ENCODE results near the gene BANF2. TPM values are rescaled to one million over a fixed set of nuclear protein-coding genes. Genes with fewer than 3 reads are reported as not detected.

Gene BANF2
- total and polyA plus RNA-seq, 2 of the 8 experiments (the other 6 are each of a cell fraction or from before 2014, with no cell fraction given), result not detected

GRCh38 chr20:17698384-17698783 is 1.4 kb upstream of the BANF2 start:
- Histone ChIP-seq H4K8ac (ENCODE audit: extremely low read depth, insufficient read depth, low read length) (no peak overlapping the region), H2BK20ac (ENCODE audit: low read length) (no peak overlapping the region), H3K79me2 (ENCODE audit: control insufficient read depth in 1 of 2, insufficient read depth in 2 of 2, low read length in 2 of 2) (no peaks in the 10 kb centered on the region), H3K27ac (ENCODE audit: low read depth, low read length) (no peak overlapping the region), H3K9ac (replicated peaks in 1 of 4; ENCODE audit: extremely low read depth in 1 of 4, low read depth in 3 of 4, low read length in 3 of 4) (no peak overlapping the region), H3K18ac (ENCODE audit: extremely low read depth, low read length) (no peak overlapping the region), H3K79me1 (ENCODE audit: low read depth, low read length) (no peaks in the 10 kb centered on the region), H4K91ac (replicated peaks; ENCODE audit: insufficient read length, low read length) (no peak overlapping the region), H3K14ac (ENCODE audit: insufficient read length) (no peak overlapping the region), H2BK5ac (ENCODE audit: low read depth, low read length) (no peak overlapping the region), H3K9me3 (ENCODE audit: insufficient read depth in 2 of 2, low read depth in 1 of 2, low read length in 1 of 2) (no peaks in the 10 kb centered on the region), H2AK5ac (ENCODE audit: low read depth, low read length) (no peak overlapping the region), H2BK15ac (ENCODE audit: low read length) (no peak overlapping the region), H3K23me2 (ENCODE audit: low read depth, low read length) (no peaks in the 10 kb centered on the region), H3K4me3 (ENCODE audit: extremely low read depth in 1 of 4, insufficient read depth in 2 of 4, low read depth in 3 of 4, low read length in 4 of 4) (no peak overlapping the region), H3K56ac (replicated peaks; ENCODE audit: insufficient read length, low read depth, low read length) (no peak overlapping the region), H4K20me1 (replicated peaks in 1 of 2; ENCODE audit: control insufficient read depth in 1 of 2, insufficient read depth in 2 of 2, low read length in 2 of 2) (no peaks in the 10 kb centered on the region), H3K4me2 (ENCODE audit: insufficient read depth in 1 of 2, low read depth in 2 of 2, low read length in 2 of 2) (no peak overlapping the region), H3K23ac (ENCODE audit: insufficient read length) (no peak overlapping the region), H3K4ac (replicated peaks; ENCODE audit: insufficient read length, low read depth, low read length) (no peak overlapping the region), H3K36me3 (ENCODE audit: control insufficient read depth in 2 of 4, insufficient read depth in 4 of 4, low read length in 3 of 4) (no peaks in the 10 kb centered on the region), H3K4me1 (replicated peaks in 1 of 4; ENCODE audit: control insufficient read depth in 3 of 4, insufficient read depth in 4 of 4, low read length in 3 of 4) (peaks cover 0 to 5% (median 3%) of the 10 kb centered on the region in 4 experiments; a peak in 4 of 7 replicates), H3K27me3 (replicated peaks in 1 of 4; ENCODE audit: control insufficient read depth in 3 of 4, extremely low read depth in 1 of 4, insufficient read depth in 3 of 4, low read length in 3 of 4) (no peaks in the 10 kb centered on the region), H2BK120ac (replicated peaks; ENCODE audit: low read depth, low read length) (no peak overlapping the region), H2BK12ac (ENCODE audit: low read depth, low read length) (no peak overlapping the region), H2AFZ (ENCODE audit: low read length) (0 out of 2 replicates have a peak overlapping the region, but pooled peaks have one; percentile 18), H4K5ac (ENCODE audit: insufficient read length, low read depth, low read length) (no peak overlapping the region)
- FAIRE-seq (no peak), DNase-seq (ENCODE audit: low read depth in 1 of 2, low spot score in 2 of 2) (no peak)
- POLR2A ChIA-PET (ENCODE audit: partially characterized antibody), result interaction anchor here (1.4 kb wide), 1 partner anchor 15 kb away, joined by 3 read pairs; no protein-coding TSS in a partner anchor
- CTCF ChIA-PET (ENCODE audit: partially characterized antibody), result interaction anchor here (0.6 to 4.0 kb wide), 5 partner anchors 12 to 872 kb away, joined by 3 to 14 read pairs (median 4); no protein-coding TSS in a partner anchor
- no peak for TF ChIP-seq HDAC6 (IDR thresholded peaks at IDR 0.05; ENCODE audit: low read depth, low read length)
- no peak for TF ChIP-seq ZNF274 (IDR thresholded peaks at IDR 0.05; ENCODE audit: borderline replicate concordance, extremely low read depth, low read length)
- TF ChIP-seq TAF1 (IDR thresholded peaks at IDR 0.05; ENCODE audit: low read depth, low read length), result no peak
- TF ChIP-seq NANOG (IDR thresholded peaks at IDR 0.05; ENCODE audit: insufficient read depth, low read depth, low read length, poor library complexity, severe bottlenecking), result no peak
- TF ChIP-seq EGR1 (IDR thresholded peaks at IDR 0.05; ENCODE audit: borderline replicate concordance, low read depth, low read length), result no peak
- no peak for TF ChIP-seq SP1 (IDR thresholded peaks at IDR 0.05; ENCODE audit: low read depth, low read length)
- TF ChIP-seq RBBP5 (IDR thresholded peaks at IDR 0.05; ENCODE audit: borderline replicate concordance, low read depth, low read length), result no peak
- no peak for TF ChIP-seq POU5F1 (IDR thresholded peaks at IDR 0.05; ENCODE audit: low read depth, low read length)
- TF ChIP-seq SRF (IDR thresholded peaks at IDR 0.05; ENCODE audit: low read depth, low read length), result no peak
- no peak for TF ChIP-seq KDM1A (IDR thresholded peaks at IDR 0.05; ENCODE audit: borderline replicate concordance, low read length)
- no peak for TF ChIP-seq FOSL1 (IDR thresholded peaks at IDR 0.05; ENCODE audit: insufficient read depth, low read depth, low read length)
- no peak for TF ChIP-seq YY1 (IDR thresholded peaks at IDR 0.05; ENCODE audit: low read depth, low read length)
- no peak for TF ChIP-seq GTF2F1 (IDR thresholded peaks at IDR 0.05; ENCODE audit: borderline replicate concordance, low read depth, low read length)
- 75% methylated on average over 5 of the region's 5 CpGs; no CpG with 5 or more reads in 1 of the 2 experiments for WGBS, 2 experiments (ENCODE audit: extremely low coverage in 1 of 2, insufficient coverage in 1 of 2, insufficient read length in 1 of 2, insufficient replicate concordance in 2 of 2, low coverage in 1 of 2, low lambda C conversion rate in 2 of 2, missing lambda C conversion rate in 1 of 2)
